GM23248 (cell line): ENCODE results near the gene RCVRN. TPM values are rescaled to one million over a fixed set of nuclear protein-coding genes. Genes with fewer than 3 reads are reported as not detected.

Experiments used
- DNase-seq: peaks from one replicate; pipeline ENCODE4 v3.0.0-alpha.2; 2015
- H2AFZ ChIP-seq: fragments of 200-600 bp; sonication (generic); 2 replicates; pipeline ENCODE4 v1.6.1; 2016; ENCODE audit warnings: antibody characterized with exemption
- H3F3A ChIP-seq: fragments of 200-600 bp; sonication (generic); 2 replicates; pipeline ENCODE4 v1.6.1; 2016; ENCODE audit warnings: mild to moderate bottlenecking, antibody characterized with exemption, mixed run types; ENCODE audit not compliant: insufficient read depth
- H3K27ac ChIP-seq: fragments of 200-600 bp; sonication (generic); 2 replicates; pipeline ENCODE4 v1.5.1; 2016; ENCODE audit warnings: mild to moderate bottlenecking
- H3K27me3 ChIP-seq: fragments of 200-600 bp; sonication (generic); replicated peaks from 2 replicates; pipeline ENCODE4 v1.6.1; 2016; ENCODE audit warnings: mild to moderate bottlenecking; ENCODE audit not compliant: insufficient read depth
- H3K36me3 ChIP-seq: fragments of 200-600 bp; sonication (generic); 2 replicates; pipeline ENCODE4 v1.6.1; 2016; ENCODE audit warnings: low read depth, mild to moderate bottlenecking
- H3K4me1 ChIP-seq: fragments of 200-600 bp; sonication (generic); 2 replicates; pipeline ENCODE4 v1.6.1; 2016; ENCODE audit warnings: mild to moderate bottlenecking; ENCODE audit not compliant: insufficient read depth
- H3K4me2 ChIP-seq: fragments of 200-600 bp; sonication (generic); one replicate; pipeline ENCODE4 v1.6.1; 2016; ENCODE audit warnings: mild to moderate bottlenecking; ENCODE audit not compliant: unreplicated experiment
- H3K4me3 ChIP-seq: fragments of 200-600 bp; sonication (generic); 2 replicates; pipeline ENCODE4 v1.5.1; 2016; ENCODE audit warnings: mild to moderate bottlenecking
- H3K79me2 ChIP-seq: fragments of 200-600 bp; sonication (generic); 2 replicates; pipeline ENCODE4 v1.6.1; 2016; ENCODE audit warnings: mild to moderate bottlenecking; ENCODE audit not compliant: insufficient read depth
- H3K9ac ChIP-seq: fragments of 200-600 bp; sonication (generic); 2 replicates; pipeline ENCODE4 v1.6.1; 2016; ENCODE audit warnings: mild to moderate bottlenecking
- H3K9me2 ChIP-seq: fragments of 200-600 bp; sonication (generic); 2 replicates; pipeline ENCODE4 v1.6.1; 2016; ENCODE audit warnings: mixed run types, mild to moderate bottlenecking, moderate library complexity; ENCODE audit not compliant: insufficient read depth
- H3K9me3 ChIP-seq: fragments of 200-600 bp; sonication (generic); one replicate; pipeline ENCODE4 v1.6.1; 2017; ENCODE audit warnings: low read depth
- H4K20me1 ChIP-seq: fragments of 200-600 bp; sonication (generic); 2 replicates; pipeline ENCODE4 v1.6.0; 2016; ENCODE audit not compliant: insufficient read depth
- EZH2 ChIP-seq: fragments of 200-600 bp; sonication (generic); IDR thresholded peaks from 2 replicates; pipeline ENCODE4 v1.6.1; 2018; ENCODE audit warnings: antibody characterized with exemption, mild to moderate bottlenecking; ENCODE audit not compliant: insufficient read depth, poor library complexity, severe bottlenecking
- EZH2phosphoT487 ChIP-seq: fragments of 200-600 bp; sonication (generic); IDR thresholded peaks from 2 replicates; pipeline ENCODE4 v1.6.1; 2018; ENCODE audit warnings: antibody characterized with exemption, moderate library complexity, mild to moderate bottlenecking, low read depth; ENCODE audit not compliant: insufficient read depth
- WGBS, 2 experiments: methylation state at CpG; one replicate each; pipeline ENCODE4 v1.1.6; 2015 to 2017; ENCODE audit warnings: low lambda C conversion rate in 2 of 2, low coverage in 1 of 2; ENCODE audit errors: missing lambda C conversion rate in 2 of 2; 5-methylcytosine and 5-hydroxymethylcytosine counted together
- in situ Hi-C: fragments of 300-500 bp; cut with MboI; formaldehyde crosslinking; loops from 2 replicates; pipeline ENCODE4 v1.15.0; 2020
- polyA plus RNA-seq: library from polyadenylated mRNA; unstranded; fragments of >200 nt; fragmentation: Nextera tagmentation; extraction: Ambion mirVana; gene quantifications from 2 replicates; pipeline ENCODE4 v1.2.1, GENCODE V29; 2016
- total RNA-seq: library from RNA; depleted of rRNA; stranded (reverse); fragments of >200 nt; shearing (Covaris generic); gene quantifications from 2 replicates; pipeline ENCODE4 v1.2.3, GENCODE V29; 2014

The RCVRN gene
- total and polyA plus RNA-seq, 2 experiments from 2014 or later: not detected

DNA sequence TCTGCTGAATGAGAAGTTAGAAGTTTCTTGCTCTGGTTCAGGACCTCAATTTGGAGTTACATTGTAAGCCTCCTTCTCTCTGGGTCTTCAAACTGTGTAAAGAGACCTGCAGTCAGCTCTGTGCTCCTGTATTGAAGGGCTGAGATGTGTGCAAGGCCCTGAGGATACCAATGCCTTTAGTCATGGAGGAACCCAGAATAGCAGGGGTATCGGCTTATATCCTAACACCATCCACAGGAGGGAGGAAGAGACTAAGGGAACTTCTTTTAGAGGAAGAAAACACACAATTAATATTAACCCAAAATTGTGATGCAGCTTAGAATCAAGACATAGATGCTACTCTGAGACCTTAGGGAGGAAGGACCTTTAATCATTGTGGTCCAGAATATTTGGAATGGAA, 42.9 kb downstream of the RCVRN start:
- in situ Hi-C loops: no loop called here

DNA sequence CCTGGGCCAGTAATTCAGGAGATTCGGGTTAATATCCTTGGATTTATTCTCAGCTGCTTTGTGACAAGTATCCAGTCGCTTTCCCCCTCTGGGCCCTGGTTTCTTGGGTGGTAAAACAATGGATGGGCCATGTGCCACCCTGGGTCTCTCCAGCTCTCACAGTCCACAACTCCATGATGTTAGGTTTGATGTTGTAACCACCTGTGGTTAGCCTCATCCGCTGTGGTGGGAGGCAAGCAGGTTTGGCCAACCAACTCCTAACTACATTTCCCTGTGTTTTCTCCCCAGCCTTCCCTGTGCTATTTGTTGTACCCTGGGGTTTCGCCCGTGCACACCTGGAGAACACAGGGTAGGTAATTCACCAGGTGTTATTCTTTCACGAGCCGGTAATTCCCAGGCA, 44.2 kb downstream of the RCVRN start:
- Histone ChIP-seq H3F3A (no peaks in the 10 kb centered on the region), H3K36me3 (no peaks in the 10 kb centered on the region), H3K9ac (no peak overlapping the region), H3K9me2 (no peaks in the 10 kb centered on the region), H3K27ac (no peak overlapping the region), H3K4me2 (no peak overlapping the region), H2AFZ (no peak overlapping the region), H3K9me3 (no peaks in the 10 kb centered on the region), H4K20me1 (no peaks in the 10 kb centered on the region), H3K4me1 (no peaks in the 10 kb centered on the region), H3K4me3 (no peak overlapping the region), H3K27me3 (no peaks in the 10 kb centered on the region; the same call in 1 of the 2 replicates), H3K79me2 (no peaks in the 10 kb centered on the region)
- no peak for TF ChIP-seq EZH2phosphoT487
- TF ChIP-seq EZH2: no peak
- DNase-seq: no peak
- 44 to 57% methylated on average over 7 of the region's 7 CpGs for WGBS, 2 experiments
- in situ Hi-C loops: no loop called here

More for the DNA sequence above, 42.9 kb downstream of the RCVRN start:
- Histone ChIP-seq H3K9me3 (no peaks in the 10 kb centered on the region), H3F3A (no peaks in the 10 kb centered on the region), H3K9me2 (no peaks in the 10 kb centered on the region), H2AFZ (no peak overlapping the region), H3K4me2 (no peak overlapping the region), H3K4me3 (no peak overlapping the region), H3K27me3 (no peaks in the 10 kb centered on the region; the same call in 1 of the 2 replicates), H3K4me1 (no peaks in the 10 kb centered on the region), H3K79me2 (no peaks in the 10 kb centered on the region), H3K36me3 (no peaks in the 10 kb centered on the region), H3K9ac (no peak overlapping the region), H4K20me1 (no peaks in the 10 kb centered on the region), H3K27ac (no peak overlapping the region)
- TF ChIP-seq EZH2phosphoT487 (no peak), EZH2 (no peak)
- DNase-seq: no peak
- 59 to 61% methylated on average over 1 of the region's 1 CpG for WGBS, 2 experiments

DNA sequence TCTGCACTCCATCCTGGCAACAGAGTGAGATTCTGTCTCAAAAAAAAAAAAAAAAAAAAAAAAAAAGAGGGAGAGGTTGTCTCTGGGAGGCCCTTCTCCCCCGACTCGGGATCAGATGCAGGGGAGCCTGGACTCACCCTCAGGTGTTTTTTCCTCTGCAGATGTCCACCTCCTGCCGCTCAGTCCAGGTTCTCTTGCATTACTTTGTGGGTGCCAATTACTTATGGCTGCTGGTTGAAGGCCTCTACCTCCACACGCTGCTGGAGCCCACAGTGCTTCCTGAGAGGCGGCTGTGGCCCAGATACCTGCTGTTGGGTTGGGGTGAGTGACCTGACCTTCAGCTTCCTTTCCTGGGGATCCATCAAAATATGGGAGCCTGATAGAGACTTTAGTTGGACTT, 45.3 kb downstream of the RCVRN start:
- no peaks in the 10 kb centered on the region for H3F3A ChIP-seq
- TF ChIP-seq EZH2: no peak
- 31 to 36% methylated on average over 5 of the region's 5 CpGs for WGBS, 2 experiments
- H2AFZ ChIP-seq: no peak overlapping the region
- no peak overlapping the region for H3K4me3 ChIP-seq
- no peak for DNase-seq
- no peak overlapping the region for H3K27ac ChIP-seq
- no peak overlapping the region for H3K9ac ChIP-seq
- no peaks in the 10 kb centered on the region for H3K27me3 ChIP-seq
- H3K9me3 ChIP-seq: no peaks in the 10 kb centered on the region
- H4K20me1 ChIP-seq: no peaks in the 10 kb centered on the region
- no peaks in the 10 kb centered on the region for H3K9me2 ChIP-seq
- H3K36me3 ChIP-seq: no peaks in the 10 kb centered on the region
- no peak overlapping the region for H3K4me2 ChIP-seq
- no peaks in the 10 kb centered on the region for H3K4me1 ChIP-seq
- in situ Hi-C loops: no loop called here
- H3K79me2 ChIP-seq: no peaks in the 10 kb centered on the region

DNA sequence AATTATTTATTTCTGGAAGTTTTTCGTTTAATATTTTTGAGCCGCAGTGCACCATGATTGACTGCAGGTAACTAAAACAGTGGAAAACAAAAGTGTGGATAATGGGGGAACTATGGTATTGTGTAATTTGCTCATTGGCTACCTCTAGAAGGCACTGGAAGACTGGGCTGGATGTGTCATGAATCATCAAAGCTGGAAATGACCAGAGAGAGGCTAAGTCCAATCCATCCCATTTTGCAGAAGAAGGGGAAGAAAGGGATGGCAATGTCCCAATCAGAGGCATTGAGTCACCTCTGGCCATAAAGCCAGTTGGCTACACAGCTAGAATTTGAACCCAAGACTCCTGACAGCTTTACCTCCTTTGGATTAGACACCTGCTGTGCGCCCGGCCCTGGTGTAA, 50.0 kb downstream of the RCVRN start:
- no peak overlapping the region for H3K27ac ChIP-seq
- no peak overlapping the region for H2AFZ ChIP-seq
- H3K36me3 ChIP-seq: no peaks in the 10 kb centered on the region
- no peak overlapping the region for H3K9ac ChIP-seq
- H3K4me3 ChIP-seq: no peak overlapping the region
- H4K20me1 ChIP-seq: no peaks in the 10 kb centered on the region
- DNase-seq: no peak
- H3K27me3 ChIP-seq: no peaks in the 10 kb centered on the region
- TF ChIP-seq EZH2 (no peak), EZH2phosphoT487 (no peak)
- in situ Hi-C loops: no loop called here
- H3F3A ChIP-seq: no peaks in the 10 kb centered on the region
- no peaks in the 10 kb centered on the region for H3K4me1 ChIP-seq
- no peaks in the 10 kb centered on the region for H3K9me3 ChIP-seq
- no peaks in the 10 kb centered on the region for H3K79me2 ChIP-seq
- H3K9me2 ChIP-seq: no peaks in the 10 kb centered on the region
- WGBS, 2 experiments: 68 to 79% methylated on average over 4 of the region's 4 CpGs
- H3K4me2 ChIP-seq: no peak overlapping the region

DNA sequence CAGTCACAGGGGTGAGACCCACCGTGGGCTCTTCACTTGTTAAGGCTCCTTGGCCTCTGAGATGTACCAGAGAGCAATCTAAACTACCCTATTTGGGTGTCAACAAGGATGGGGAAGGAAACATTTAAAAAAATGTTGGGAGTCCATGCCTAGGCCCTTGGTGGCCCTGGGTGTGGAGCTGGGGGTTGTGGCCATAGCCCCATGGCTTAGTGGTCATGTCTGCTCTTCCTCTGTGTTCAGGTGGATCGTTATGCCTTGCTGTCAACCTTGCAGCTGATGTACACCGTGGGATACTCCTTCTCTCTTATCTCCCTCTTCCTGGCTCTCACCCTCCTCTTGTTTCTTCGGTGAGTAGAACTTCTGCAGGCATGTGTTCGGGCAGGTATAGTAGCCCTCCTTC, 50.8 kb downstream of the RCVRN start:
- Histone ChIP-seq H3K9ac (no peak overlapping the region), H3F3A (no peaks in the 10 kb centered on the region), H3K9me3 (no peaks in the 10 kb centered on the region), H3K4me3 (no peak overlapping the region), H3K4me1 (no peaks in the 10 kb centered on the region), H3K36me3 (no peaks in the 10 kb centered on the region), H4K20me1 (no peaks in the 10 kb centered on the region), H3K4me2 (no peak overlapping the region), H2AFZ (no peak overlapping the region), H3K9me2 (no peaks in the 10 kb centered on the region), H3K79me2 (no peaks in the 10 kb centered on the region), H3K27me3 (no peaks in the 10 kb centered on the region), H3K27ac (no peak overlapping the region)
- in situ Hi-C loops: no loop called here
- WGBS, 2 experiments: 40 to 41% methylated on average over 5 of the region's 5 CpGs
- DNase-seq: no peak
- TF ChIP-seq EZH2phosphoT487 (no peak), EZH2 (no peak)
